ENCODE data around the gene PRKCB.

The PRKCB gene

GRCh38 chr16:23874613-23875294, 39.0 kb downstream of the PRKCB start:
- no peak for TF ChIP-seq EZH2phosphoT487 (conservative IDR thresholded peaks at IDR 0.05; ENCODE audit: low read length)
- TF ChIP-seq, protein P1, sequence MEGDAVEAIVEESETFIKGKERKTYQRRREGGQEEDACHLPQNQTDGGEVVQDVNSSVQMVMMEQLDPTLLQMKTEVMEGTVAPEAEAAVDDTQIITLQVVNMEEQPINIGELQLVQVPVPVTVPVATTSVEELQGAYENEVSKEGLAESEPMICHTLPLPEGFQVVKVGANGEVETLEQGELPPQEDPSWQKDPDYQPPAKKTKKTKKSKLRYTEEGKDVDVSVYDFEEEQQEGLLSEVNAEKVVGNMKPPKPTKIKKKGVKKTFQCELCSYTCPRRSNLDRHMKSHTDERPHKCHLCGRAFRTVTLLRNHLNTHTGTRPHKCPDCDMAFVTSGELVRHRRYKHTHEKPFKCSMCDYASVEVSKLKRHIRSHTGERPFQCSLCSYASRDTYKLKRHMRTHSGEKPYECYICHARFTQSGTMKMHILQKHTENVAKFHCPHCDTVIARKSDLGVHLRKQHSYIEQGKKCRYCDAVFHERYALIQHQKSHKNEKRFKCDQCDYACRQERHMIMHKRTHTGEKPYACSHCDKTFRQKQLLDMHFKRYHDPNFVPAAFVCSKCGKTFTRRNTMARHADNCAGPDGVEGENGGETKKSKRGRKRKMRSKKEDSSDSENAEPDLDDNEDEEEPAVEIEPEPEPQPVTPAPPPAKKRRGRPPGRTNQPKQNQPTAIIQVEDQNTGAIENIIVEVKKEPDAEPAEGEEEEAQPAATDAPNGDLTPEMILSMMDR (IDR thresholded peaks at IDR 0.05; ENCODE audit: insufficient read depth, low read length, poor library complexity, severe bottlenecking), result no peak
- Histone ChIP-seq H3K9ac (ENCODE audit: low read length) (no peak overlapping the region), H2AFZ (ENCODE audit: low read depth, low read length, severe bottlenecking) (no peak overlapping the region), H3K27me3 (ENCODE audit: low read length) (no peaks in the 10 kb centered on the region), H3K27ac (ENCODE audit: low read depth, low read length) (no peak overlapping the region), H3K9me2 (replicated peaks; ENCODE audit: insufficient read depth, low read length) (no peaks in the 10 kb centered on the region), H3F3A (ENCODE audit: insufficient read depth) (no peaks in the 10 kb centered on the region), H3K79me2 (ENCODE audit: insufficient read depth, low read length) (no peaks in the 10 kb centered on the region), H4K20me1 (ENCODE audit: low read depth, low read length) (no peaks in the 10 kb centered on the region), H3K4me2 (ENCODE audit: low read depth, low read length, poor library complexity, severe bottlenecking) (no peak overlapping the region), H3K36me3 (ENCODE audit: low read length) (no peaks in the 10 kb centered on the region), H3K9me3 (ENCODE audit: insufficient read depth, low read length) (no peaks in the 10 kb centered on the region), H3K4me3 (ENCODE audit: insufficient read depth, low read length, poor library complexity, severe bottlenecking) (no peak overlapping the region)

- H2AFZ ChIP-seq (ENCODE audit: low read depth, low read length, severe bottlenecking), result no peak overlapping the region
- no peaks in the 10 kb centered on the region for H3K9me2 ChIP-seq (replicated peaks; ENCODE audit: insufficient read depth, low read length)
- no peak overlapping the region for H3K27ac ChIP-seq (ENCODE audit: low read depth, low read length)
- no peak overlapping the region for H3K4me2 ChIP-seq (ENCODE audit: low read depth, low read length, poor library complexity, severe bottlenecking)
- H3K79me2 ChIP-seq (ENCODE audit: insufficient read depth, low read length), result no peaks in the 10 kb centered on the region
- no peaks in the 10 kb centered on the region for H3K9me3 ChIP-seq (ENCODE audit: insufficient read depth, low read length)
- H4K20me1 ChIP-seq (ENCODE audit: low read depth, low read length), result no peaks in the 10 kb centered on the region
- H3K27me3 ChIP-seq (ENCODE audit: low read length), result no peaks in the 10 kb centered on the region
- 0 out of 2 replicates have a peak, but pooled peaks cover 4% of the 10 kb centered on the region for H3F3A ChIP-seq (ENCODE audit: insufficient read depth)
- H3K36me3 ChIP-seq (ENCODE audit: low read length), result no peaks in the 10 kb centered on the region
- no peak overlapping the region for H3K4me3 ChIP-seq (ENCODE audit: insufficient read depth, low read length, poor library complexity, severe bottlenecking)
- no peak overlapping the region for H3K9ac ChIP-seq (ENCODE audit: low read length)
- TF ChIP-seq, protein P1 (IDR thresholded peaks at IDR 0.05; ENCODE audit: insufficient read depth, low read length, poor library complexity, severe bottlenecking), result no peak
- no peak for TF ChIP-seq EZH2phosphoT487 (conservative IDR thresholded peaks at IDR 0.05; ENCODE audit: low read length)
Observed at GRCh38 chr16:23876256-23876896, 40.6 kb downstream of the PRKCB start.

DNA sequence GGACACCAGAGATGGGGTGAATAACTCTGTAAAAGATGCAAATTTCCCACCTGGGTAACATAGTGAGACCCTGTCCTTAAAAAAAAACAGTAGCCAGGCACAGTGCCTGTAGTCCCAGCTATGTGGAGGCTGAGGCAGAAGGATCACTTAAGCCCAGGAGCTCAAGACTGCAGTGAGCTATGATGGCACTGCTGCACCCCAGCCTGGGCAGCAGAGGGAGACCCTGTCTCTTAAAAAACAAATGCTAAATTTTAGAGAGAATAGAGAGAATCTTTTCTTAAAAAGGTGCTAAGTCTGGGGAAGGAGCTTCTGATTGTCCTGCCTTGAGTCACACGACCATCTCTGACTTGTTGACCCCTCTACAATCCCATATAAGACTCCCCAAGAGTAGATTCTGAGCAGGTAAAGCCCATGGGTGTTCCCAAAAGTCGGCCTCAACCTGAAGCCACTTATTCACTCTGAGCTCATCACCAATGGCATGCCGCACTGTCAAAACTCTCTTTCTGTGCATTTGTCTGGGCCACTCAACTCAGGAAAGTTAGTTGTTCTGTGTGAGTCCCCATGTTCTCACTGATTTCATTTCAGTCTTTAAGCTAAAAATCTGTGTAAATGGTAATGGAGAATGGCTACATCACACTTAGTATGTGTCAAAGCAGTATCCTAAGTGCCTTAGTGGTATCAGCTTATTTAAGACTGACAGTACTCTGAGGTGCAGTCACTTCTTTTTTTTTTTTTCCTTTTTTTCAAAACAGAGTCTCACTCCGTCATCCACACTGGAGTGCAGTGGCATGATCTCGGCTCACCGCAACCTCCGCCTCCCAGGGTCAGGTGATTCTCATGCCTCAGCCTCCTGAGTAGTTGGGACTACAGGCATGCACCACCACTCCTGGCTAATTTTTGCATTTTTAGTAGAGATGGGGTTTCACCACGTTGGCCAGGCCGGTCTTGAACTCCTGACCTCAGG, 41.6 kb downstream of the PRKCB start:
- TF ChIP-seq, protein P1 (IDR thresholded peaks at IDR 0.05; ENCODE audit: insufficient read depth, low read length, poor library complexity, severe bottlenecking), result no peak
- TF ChIP-seq EZH2phosphoT487 (conservative IDR thresholded peaks at IDR 0.05; ENCODE audit: low read length), result no peak
- Histone ChIP-seq H3K4me2 (ENCODE audit: low read depth, low read length, poor library complexity, severe bottlenecking) (no peak overlapping the region), H3K9me2 (replicated peaks; ENCODE audit: insufficient read depth, low read length) (no peaks in the 10 kb centered on the region), H4K20me1 (ENCODE audit: low read depth, low read length) (no peaks in the 10 kb centered on the region), H3K27me3 (ENCODE audit: low read length) (no peaks in the 10 kb centered on the region), H3K4me3 (ENCODE audit: insufficient read depth, low read length, poor library complexity, severe bottlenecking) (no peak overlapping the region), H3K9me3 (ENCODE audit: insufficient read depth, low read length) (no peaks in the 10 kb centered on the region), H2AFZ (ENCODE audit: low read depth, low read length, severe bottlenecking) (no peak overlapping the region), H3K36me3 (ENCODE audit: low read length) (no peaks in the 10 kb centered on the region), H3K79me2 (ENCODE audit: insufficient read depth, low read length) (no peaks in the 10 kb centered on the region), H3F3A (ENCODE audit: insufficient read depth) (0 out of 2 replicates have a peak, but pooled peaks cover 4% of the 10 kb centered on the region), H3K27ac (ENCODE audit: low read depth, low read length) (no peak overlapping the region), H3K9ac (ENCODE audit: low read length) (no peak overlapping the region)

Measured in SU-DHL-6 (cell line).